Right kidney (tissue), 9 donors: ENCODE measurements around the gene WFDC5.
"Not testable (repeated sequence)": the region's sequence is repeated elsewhere in the genome, so short reads cannot be mapped to it uniquely, and the experiment has no call there.

ENCODE experiments used
- DNase-seq: peaks from one replicate; pipeline ENCODE4 v3.0.0-alpha.2; 2016
- long read RNA-seq, 8 donors: transcript quantifications; one replicate each; lab custom pipeline, GENCODE V29; 2026

Gene WFDC5
- long read RNA-seq, donor 1 = 0 reads
- long read RNA-seq, donor 2 = 0 reads
- long read RNA-seq, donor 3 = 0 reads
- long read RNA-seq, donor 4 = 0 reads
- long read RNA-seq, donor 5 = 0 reads
- long read RNA-seq, donor 6 = 0 reads
- long read RNA-seq, donor 7 = 0 reads
- long read RNA-seq, donor 8 = 0 reads

- no peak for DNase-seq
These were observed at the start of gene WFDC5 for GRCh38 chr20:45114465-45115385. Gene WFDC5 (minus strand): TSS chr20:45115174. CDS start chr20:45115083, 91 bp downstream.

GRCh38 chr20:45163083-45163803, 48.3 kb upstream of the WFDC5 start:
- no peak for DNase-seq

- no peak for DNase-seq
These were observed 43.0 kb upstream of the WFDC5 start for GRCh38 chr20:45157962-45158361.

- DNase-seq = no peak
These were observed 41.7 kb upstream of the WFDC5 start for GRCh38 chr20:45156713-45157112.

GRCh38 chr20:45154794-45155193, 39.8 kb upstream of the WFDC5 start:
- not testable (repeated sequence) for DNase-seq

- no peak for DNase-seq
These were observed 39.2 kb upstream of the WFDC5 start for GRCh38 chr20:45154183-45154582.

- DNase-seq = no peak
These were observed 38.8 kb upstream of the WFDC5 start for GRCh38 chr20:45153752-45154151.

- no peak for DNase-seq
These were observed 38.2 kb upstream of the WFDC5 start for GRCh38 chr20:45153147-45153546.

GRCh38 chr20:45152405-45152804, 37.4 kb upstream of the WFDC5 start:
- no peak for DNase-seq

- DNase-seq = no peak
These were observed 34.1 kb upstream of the WFDC5 start for GRCh38 chr20:45149062-45149461.

GRCh38 chr20:45140836-45141235, 25.9 kb upstream of the WFDC5 start:
- DNase-seq = no peak

- not testable (repeated sequence) for DNase-seq
These were observed 24.9 kb upstream of the WFDC5 start for GRCh38 chr20:45139733-45140375.

GRCh38 chr20:45138561-45139300, 23.8 kb upstream of the WFDC5 start:
- DNase-seq = no peak

- DNase-seq = no peak
These were observed 21.9 kb upstream of the WFDC5 start for GRCh38 chr20:45136911-45137310.

GRCh38 chr20:45128099-45128498, 13.1 kb upstream of the WFDC5 start:
- DNase-seq = no peak

- DNase-seq = no peak
These were observed 9.4 kb upstream of the WFDC5 start, which contains the start of gene WFDC12 for GRCh38 chr20:45124365-45124764. Gene WFDC12 (minus strand): TSS chr20:45124465. CDS start chr20:45124447, 18 bp downstream.

- DNase-seq = no peak
These were observed 6.4 kb upstream of the WFDC5 start for GRCh38 chr20:45121388-45121787.

- DNase-seq = no peak
These were observed 4.7 kb upstream of the WFDC5 start for GRCh38 chr20:45119556-45120266.

- DNase-seq = no peak
These were observed 3.1 kb upstream of the WFDC5 start for GRCh38 chr20:45118028-45118427.

- DNase-seq = no peak
These were observed 2.6 kb upstream of the WFDC5 start for GRCh38 chr20:45117581-45117980.

GRCh38 chr20:45115829-45116228, 855 bp upstream of the WFDC5 start:
- no peak for DNase-seq
